HG03457 (cell line): ENCODE measurements around the gene XXYLT1.
"Not testable (repeated sequence)": the region's sequence is repeated elsewhere in the genome, so short reads cannot be mapped to it uniquely, and the experiment has no call there.

Source experiments
- ATAC-seq: cut with Tn5 transposase; IDR thresholded peaks from one replicate; pipeline ENCODE4 v1.9.1; 2021; ENCODE audit warnings: moderate number of reproducible peaks; ENCODE audit not compliant: unreplicated experiment

Gene XXYLT1

GRCh38 chr3:195102609-195103467, 168.1 kb downstream of the XXYLT1 start:
- no peak for ATAC-seq

- ATAC-seq = no peak
Observed at GRCh38 chr3:195101927-195102608, 168.9 kb downstream of the XXYLT1 start.

GRCh38 chr3:195101001-195101583, 169.9 kb downstream of the XXYLT1 start:
- ATAC-seq = no peak

GRCh38 chr3:195099951-195100785, 170.8 kb downstream of the XXYLT1 start:
- ATAC-seq = no peak

- ATAC-seq = no peak
Observed at GRCh38 chr3:195098741-195099525, 172.0 kb downstream of the XXYLT1 start.

DNA sequence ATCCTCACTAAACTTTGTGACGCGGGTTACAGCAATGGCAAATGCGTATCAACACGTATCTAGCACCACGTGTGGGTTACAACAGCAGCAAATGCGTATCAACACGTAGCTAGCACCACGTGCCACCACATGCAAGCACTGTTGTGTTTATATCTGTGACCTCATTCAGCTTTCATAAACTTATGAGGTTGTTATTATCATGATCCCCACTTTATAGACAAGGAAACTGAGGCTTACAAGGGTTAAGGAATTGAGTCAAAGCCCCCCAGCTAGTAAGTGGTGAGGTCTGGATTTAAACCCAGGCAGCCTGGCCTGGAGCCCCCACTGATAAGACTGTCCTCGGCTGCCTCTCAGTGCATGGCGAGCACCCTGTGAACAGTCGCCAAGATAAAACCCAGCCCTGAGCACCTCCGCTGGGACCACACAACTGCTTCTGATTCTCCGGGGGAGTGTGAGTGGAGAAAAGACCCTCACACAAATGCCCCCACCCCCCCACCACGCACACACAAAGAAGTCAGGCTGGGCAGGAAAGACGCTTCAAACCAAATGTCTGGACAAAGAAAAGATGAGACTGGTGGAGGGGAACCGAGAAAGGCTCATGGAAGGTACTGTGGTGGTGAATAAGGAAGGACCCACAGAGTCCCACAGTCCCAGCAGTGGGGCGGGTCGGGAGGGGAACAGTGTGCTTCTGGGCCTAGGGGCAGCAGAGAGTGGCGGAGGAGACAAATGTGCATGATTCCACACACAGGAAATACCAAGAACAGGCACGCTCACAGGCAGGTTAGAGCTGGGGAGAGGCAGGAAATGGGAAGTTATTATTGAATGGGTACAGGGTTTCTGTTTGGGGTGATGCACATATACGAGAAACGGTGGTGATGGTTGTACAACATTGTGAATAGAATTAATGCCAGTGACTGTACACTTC, 173.4 kb downstream of the XXYLT1 start:
- ATAC-seq = no peak

DNA sequence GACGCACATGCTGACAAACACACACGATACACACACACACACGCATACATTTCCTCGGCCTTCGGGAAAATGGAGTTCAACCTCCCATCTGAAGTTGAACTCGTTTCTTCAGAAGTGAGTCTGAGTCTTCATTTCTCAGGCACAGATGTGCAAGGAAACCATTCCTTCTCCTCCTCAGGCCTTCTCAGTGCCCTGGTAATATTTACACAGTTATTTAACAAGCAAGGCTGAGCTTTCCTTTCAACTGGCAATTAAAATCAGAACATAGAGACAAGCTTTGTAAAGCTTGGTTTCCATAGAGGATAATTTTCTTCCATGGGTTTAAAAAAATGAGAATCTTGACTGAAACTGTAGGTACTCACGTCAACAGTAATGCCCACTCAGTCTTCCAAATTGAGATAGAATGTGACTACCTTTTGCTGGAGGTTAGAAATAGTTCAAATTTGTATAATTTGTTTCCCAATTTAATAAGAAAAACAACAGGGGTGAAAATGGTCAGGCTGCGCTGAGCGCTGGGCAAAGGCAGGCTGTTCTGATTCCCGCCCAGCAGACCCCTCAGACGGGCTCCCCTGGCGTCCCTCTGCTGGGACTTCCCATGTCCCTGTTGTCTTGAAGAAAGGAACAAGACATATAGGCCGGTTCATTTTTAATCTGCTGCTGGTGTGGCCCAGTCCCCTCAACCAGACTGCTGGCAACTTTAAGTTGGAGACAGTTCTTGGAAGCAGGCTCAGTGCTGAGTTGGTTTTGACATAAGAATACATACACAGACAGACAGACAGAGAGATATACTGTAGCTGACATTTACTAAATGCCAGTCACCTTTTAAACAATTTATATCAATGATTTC, 174.3 kb downstream of the XXYLT1 start:
- no peak for ATAC-seq

DNA sequence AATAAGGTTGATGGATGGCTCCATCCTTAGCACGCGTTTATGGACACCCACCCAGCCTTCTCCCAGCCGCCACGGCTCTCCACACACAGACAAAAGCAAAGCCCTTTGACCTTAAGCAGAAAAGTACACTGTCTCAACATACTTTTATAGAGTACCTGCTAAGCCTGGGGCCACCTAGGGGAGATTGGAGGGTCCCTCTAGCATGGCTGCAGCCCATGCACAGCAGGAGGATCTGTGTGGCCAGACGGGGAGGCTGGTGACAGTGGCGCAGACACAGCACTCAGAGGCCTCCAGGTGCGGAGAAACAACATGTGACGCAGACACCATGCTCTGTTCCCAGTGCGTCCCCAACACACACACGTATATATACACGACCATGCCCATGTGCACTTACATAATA, 174.9 kb downstream of the XXYLT1 start:
- no peak for ATAC-seq

- no peak for ATAC-seq
Observed at GRCh38 chr3:195095704-195096036, 175.3 kb downstream of the XXYLT1 start.

- peak; percentile 64 for ATAC-seq
Observed at GRCh38 chr3:195095035-195095703, 175.8 kb downstream of the XXYLT1 start.

- peak; percentile 61 for ATAC-seq
Observed at GRCh38 chr3:195094191-195094921, 176.6 kb downstream of the XXYLT1 start.

DNA sequence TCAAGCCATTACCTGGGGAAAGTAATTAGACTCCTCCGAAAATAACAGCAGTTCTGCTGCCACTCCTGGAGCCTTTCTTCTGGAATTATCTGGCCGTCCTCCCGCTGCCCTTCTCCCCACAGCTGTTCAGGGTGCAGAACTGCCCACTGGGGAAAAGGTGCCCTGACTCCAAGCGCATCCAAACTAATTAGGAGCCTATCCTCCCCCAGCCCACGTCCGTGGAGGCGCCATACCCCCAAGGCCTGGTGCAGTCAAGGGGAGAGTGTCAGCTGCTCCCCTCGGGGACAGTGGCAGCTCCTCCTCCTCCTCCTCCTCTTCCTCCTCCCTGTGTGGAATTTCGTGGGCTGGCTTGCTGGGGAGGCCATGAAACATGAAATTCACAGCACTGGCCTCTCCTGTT, 177.2 kb downstream of the XXYLT1 start:
- ATAC-seq = no peak

DNA sequence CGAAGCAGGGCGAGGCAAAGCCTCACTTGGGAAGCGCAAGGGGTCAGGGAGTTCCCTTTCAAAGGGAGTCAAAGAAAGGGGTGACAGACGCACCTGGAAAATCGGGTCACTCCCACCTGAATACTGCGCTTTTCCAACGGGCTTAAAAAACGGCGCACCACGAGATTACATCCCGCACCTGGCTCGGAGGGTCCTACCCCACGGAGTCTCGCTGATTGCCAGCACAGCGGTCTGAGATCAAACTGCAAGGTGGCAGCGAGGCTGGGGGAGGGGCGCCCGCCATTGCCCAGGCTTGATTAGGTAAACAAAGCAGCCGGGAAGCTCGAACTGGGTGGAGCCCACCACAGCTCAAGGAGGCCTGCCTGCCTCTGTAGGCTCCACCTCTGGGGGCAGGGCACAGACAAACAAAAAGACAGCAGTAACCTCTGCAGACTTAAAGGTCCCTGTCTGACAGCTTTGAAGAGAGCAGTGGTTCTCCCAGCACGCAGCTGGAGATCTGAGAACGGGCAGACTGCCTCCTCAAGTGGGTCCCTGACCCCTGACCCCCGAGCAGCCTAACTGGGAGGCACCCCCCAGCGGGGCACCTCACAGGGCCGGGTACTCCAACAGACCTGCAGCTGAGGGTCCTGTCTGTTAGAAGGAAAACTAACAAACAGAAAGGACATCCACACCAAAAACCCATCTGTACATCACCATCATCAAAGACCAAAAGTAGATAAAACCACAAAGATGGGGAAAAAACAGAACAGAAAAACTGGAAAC, 182.9 kb downstream of the XXYLT1 start:
- not testable (repeated sequence) for ATAC-seq

DNA sequence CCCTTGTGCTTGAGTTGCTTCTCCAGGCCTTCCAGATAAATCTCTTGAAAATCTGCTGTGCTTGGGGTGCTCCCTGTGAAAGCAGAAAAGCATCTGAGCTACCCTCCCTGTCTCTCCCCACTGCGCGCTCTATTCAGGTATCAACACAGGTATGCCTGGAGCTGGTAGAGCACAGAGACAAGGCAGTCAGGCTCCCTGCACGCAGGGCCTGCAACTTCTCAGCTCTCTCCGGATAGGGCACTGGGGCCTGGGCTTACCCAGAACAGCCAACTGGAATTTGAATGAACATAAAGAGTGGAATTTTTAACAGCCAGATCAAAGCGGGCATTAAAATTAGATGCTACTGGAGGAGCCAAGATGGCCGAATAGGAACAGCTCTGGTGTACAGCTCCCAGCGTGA, 183.6 kb downstream of the XXYLT1 start:
- no peak for ATAC-seq

- no peak for ATAC-seq
Observed at GRCh38 chr3:195086885-195087284, 184.1 kb downstream of the XXYLT1 start.

DNA sequence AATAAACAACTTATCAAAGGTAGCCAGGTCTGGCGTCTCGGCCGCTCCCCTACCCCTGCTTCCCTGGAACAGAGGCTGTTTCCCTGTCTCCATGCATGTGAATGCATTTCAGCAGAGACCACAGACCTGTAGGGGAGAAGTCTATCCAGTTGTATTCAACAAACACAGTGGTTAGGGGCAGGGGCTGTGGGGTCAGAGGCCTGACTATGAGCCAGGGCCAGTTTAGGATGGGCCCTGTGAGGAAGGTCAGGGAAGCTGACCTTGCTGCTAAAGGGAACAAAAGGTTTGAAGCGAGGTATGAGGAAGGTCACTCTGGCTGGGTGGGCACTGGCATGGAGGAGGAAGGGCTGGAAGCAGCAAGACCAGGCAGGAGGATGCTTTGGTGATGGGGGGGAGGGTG, 184.6 kb downstream of the XXYLT1 start:
- ATAC-seq = no peak
